HCT116 (cell line): ENCODE measurements around the gene SRRM1. TPM values are rescaled to one million over a fixed set of nuclear protein-coding genes. Genes with fewer than 3 reads are reported as not detected.

ENCODE experiments used
- ATAC-seq: fragments of 200-7000 bp; cut with Tn5 transposase; 2 replicates; pipeline ENCODE4 v1.9.1; 2020; ENCODE audit warnings: mild to moderate bottlenecking, moderate library complexity
- BruUV-seq: library from RNA; stranded (reverse); fragments of 400-500 nt; replicated peaks from 2 replicates; lab custom pipeline; 2021; lab: Mats Ljungman, UMichigan
- CTCF ChIA-PET: fragments of 300-600 bp; sonication (Branson Sonifier 250); formaldehyde crosslinking; loops from one replicate; lab custom pipeline; 2021; ENCODE audit warnings: antibody characterized with exemption; lab: Charles Lee
- POLR2A ChIA-PET: fragments of 300-600, 350-600 bp; sonication (Branson Sonifier 250); formaldehyde crosslinking; loops from one replicate; lab custom pipeline; 2021; ENCODE audit warnings: antibody characterized with exemption; lab: Charles Lee
- RAD21 ChIA-PET, 2 experiments: fragments of 300-600 bp; sonication (Branson Sonifier 250); formaldehyde crosslinking; loops; one replicate each; lab custom pipeline; 2023; ENCODE audit warnings: low total read pairs in 2 of 2; ENCODE audit not compliant: uncharacterized antibody in 2 of 2, unreplicated experiment in 2 of 2, low non-redundant PET in 1 of 2; lab: Charles Lee
- DNase-seq: peaks from one replicate; pipeline ENCODE4 v3.0.0-alpha.2; 2010; ENCODE audit warnings: low read depth, low spot score
- H2AFZ ChIP-seq: fragments of 200-600 bp; shearing (Covaris generic), sonication (generic); 2 replicates; pipeline ENCODE4 v1.6.1; 2017; ENCODE audit warnings: low read depth, mixed run types, mixed read lengths, antibody characterized with exemption, low read length; ENCODE audit not compliant: poor library complexity, severe bottlenecking
- H3K27ac ChIP-seq: 2 replicates; pipeline ENCODE4 v1.5.1; 2012; ENCODE audit warnings: low read depth, low read length
- H3K27me3 ChIP-seq: fragments of 200-600 bp; sonication (generic); 2 replicates; pipeline ENCODE4 v1.6.1; 2016; ENCODE audit warnings: mixed run types, low read length, mixed read lengths; ENCODE audit not compliant: insufficient read depth
- H3K36me3 ChIP-seq, 2 experiments: fragments of 200-500 bp in 1 of 2; fragments of 200-600 bp in 1 of 2; sonication (Bioruptor generic) in 1 of 2; sonication (generic) in 1 of 2; 2 replicates each; pipeline versions ENCODE4 v1.5.1 to v1.6.1; 2014 to 2016; ENCODE audit warnings: low read length in 2 of 2, inconsistent platforms in 1 of 2, mixed read lengths in 1 of 2, mixed run types in 1 of 2; ENCODE audit not compliant: insufficient read depth in 2 of 2, control insufficient read depth in 1 of 2
- H3K4me1 ChIP-seq, 2 experiments: fragments of 200-600 bp in 1 of 2; sonication (generic) in 1 of 2; 2 replicates each; pipeline versions ENCODE4 v1.5.1 to v1.6.1; 2012 to 2017; ENCODE audit warnings: low read length in 2 of 2, inconsistent platforms in 1 of 2, mild to moderate bottlenecking in 1 of 2, mixed read lengths in 1 of 2, mixed run types in 1 of 2, moderate library complexity in 1 of 2; ENCODE audit not compliant: insufficient read depth in 2 of 2, control insufficient read depth in 1 of 2
- H3K4me2 ChIP-seq: fragments of 200-600 bp; sonication (generic); 2 replicates; pipeline ENCODE4 v1.6.1; 2017; ENCODE audit warnings: mixed run types, low read length, mixed read lengths
- H3K4me3 ChIP-seq, 2 experiments: fragments of 200-600 bp in 1 of 2; sonication (generic) in 1 of 2; replicated peaks in 1 of 2; 2 replicates each; pipeline ENCODE4 v1.5.1; 2011 to 2016; ENCODE audit warnings: low read length in 2 of 2, control low read depth in 1 of 2, low read depth in 1 of 2, mild to moderate bottlenecking in 1 of 2, mixed read lengths in 1 of 2, mixed run types in 1 of 2
- H3K79me2 ChIP-seq: fragments of 200-600 bp; sonication (generic); 2 replicates; pipeline ENCODE4 v1.6.1; 2017; ENCODE audit warnings: mild to moderate bottlenecking, mixed run types, low read length, moderate library complexity, mixed read lengths; ENCODE audit not compliant: insufficient read depth
- H3K9ac ChIP-seq: fragments of 200-600 bp; sonication (generic); 2 replicates; pipeline ENCODE4 v1.6.1; 2016; ENCODE audit warnings: low read length, mixed read lengths
- H3K9me2 ChIP-seq: fragments of 200-600 bp; sonication (generic), shearing (Covaris generic); 2 replicates; pipeline ENCODE4 v1.6.1; 2017; ENCODE audit warnings: mixed run types, mild to moderate bottlenecking, moderate library complexity; ENCODE audit not compliant: insufficient read depth
- H3K9me3 ChIP-seq, 2 experiments: fragments of 200-500 bp in 1 of 2; fragments of 200-600 bp in 1 of 2; sonication (Bioruptor generic) in 1 of 2; sonication (generic) in 1 of 2; 2 replicates each; pipeline ENCODE4 v1.6.1; 2014 to 2017; ENCODE audit warnings: low read length in 2 of 2, mixed read lengths in 2 of 2, inconsistent platforms in 1 of 2, low read depth in 1 of 2, mild to moderate bottlenecking in 1 of 2, mixed run types in 1 of 2, moderate library complexity in 1 of 2; ENCODE audit not compliant: control insufficient read depth in 1 of 2, insufficient read depth in 1 of 2
- H4K20me1 ChIP-seq: fragments of 200-600 bp; sonication (generic), shearing (Covaris generic); 2 replicates; pipeline ENCODE4 v1.6.1; 2017; ENCODE audit warnings: mixed run types, mild to moderate bottlenecking, moderate library complexity; ENCODE audit not compliant: insufficient read depth
- CBX3 ChIP-seq: IDR thresholded peaks from 2 replicates; pipeline ENCODE4 v1.6.1; 2012; ENCODE audit warnings: low read depth
- CEBPB ChIP-seq: IDR thresholded peaks from 2 replicates; pipeline ENCODE4 v1.6.1; 2012; ENCODE audit warnings: low read depth
- EGR1 ChIP-seq: IDR thresholded peaks from 2 replicates; pipeline ENCODE4 v1.6.1; 2012; ENCODE audit warnings: low read depth
- ELF1 ChIP-seq: IDR thresholded peaks from 2 replicates; pipeline ENCODE4 v1.6.1; 2012; ENCODE audit warnings: low read depth, borderline replicate concordance
- JUND ChIP-seq: IDR thresholded peaks from 2 replicates; pipeline ENCODE4 v1.6.1; 2012
- POLR2AphosphoS5 ChIP-seq: IDR thresholded peaks from 2 replicates; pipeline ENCODE4 v1.6.1; 2011; ENCODE audit warnings: mild to moderate bottlenecking, low read depth, low read length, moderate library complexity
- RAD21 ChIP-seq: IDR thresholded peaks from 2 replicates; pipeline ENCODE4 v1.6.1; 2012; ENCODE audit warnings: low read depth, mild to moderate bottlenecking
- ZBTB33 ChIP-seq: IDR thresholded peaks from 2 replicates; pipeline ENCODE4 v1.6.1; 2011; ENCODE audit warnings: mild to moderate bottlenecking, low read length, moderate library complexity; ENCODE audit not compliant: insufficient replicate concordance; ENCODE audit errors: extremely low read depth
- ZNF274 ChIP-seq: fragments of 200-500 bp; sonication (Bioruptor generic); IDR thresholded peaks from 2 replicates; pipeline ENCODE4 v1.6.1; 2014; ENCODE audit warnings: mild to moderate bottlenecking, low read depth, low read length, inconsistent platforms
- intact Hi-C: fragments of 100-400 bp; cut with micrococcal nuclease; formaldehyde crosslinking; loops from 2 replicates; pipeline ENCODE4 v1.10.0; 2022
- total RNA-seq: library from RNA; stranded (reverse); gene quantifications from one replicate; pipeline ENCODE4 v1.2.1, GENCODE V29; 2021; ENCODE audit not compliant: unreplicated experiment
- TF ChIP-seq, protein P1 (sequence below), 3 experiments: fragments of 200-600 bp in 1 of 3; sonication (generic) in 1 of 3; IDR thresholded peaks in 2 of 3; conservative IDR thresholded peaks in 1 of 3; 2 replicates each; pipeline ENCODE4 v1.5.1; 2012 to 2017; ENCODE audit warnings: low read depth in 2 of 3, low read length in 2 of 3, antibody characterized with exemption in 1 of 3, borderline replicate concordance in 1 of 3, control low read depth in 1 of 3, mild to moderate bottlenecking in 1 of 3, mixed read lengths in 1 of 3, mixed run types in 1 of 3, moderate library complexity in 1 of 3; ENCODE audit not compliant: insufficient read depth in 1 of 3
- TF ChIP-seq, protein P2 (sequence below): IDR thresholded peaks from 2 replicates; pipeline ENCODE4 v1.6.1; 2012; ENCODE audit warnings: low read depth

Gene SRRM1
- total RNA-seq, 1 experiment from 2014 or later: 184 TPM

- TF ChIP-seq ZBTB33 (no peak), ZNF274 (no peak), RAD21 (no peak), CBX3 (no peak), EGR1 (no peak), ELF1 (no peak), POLR2AphosphoS5 (no peak), JUND (no peak)
- TF ChIP-seq, protein P1, sequence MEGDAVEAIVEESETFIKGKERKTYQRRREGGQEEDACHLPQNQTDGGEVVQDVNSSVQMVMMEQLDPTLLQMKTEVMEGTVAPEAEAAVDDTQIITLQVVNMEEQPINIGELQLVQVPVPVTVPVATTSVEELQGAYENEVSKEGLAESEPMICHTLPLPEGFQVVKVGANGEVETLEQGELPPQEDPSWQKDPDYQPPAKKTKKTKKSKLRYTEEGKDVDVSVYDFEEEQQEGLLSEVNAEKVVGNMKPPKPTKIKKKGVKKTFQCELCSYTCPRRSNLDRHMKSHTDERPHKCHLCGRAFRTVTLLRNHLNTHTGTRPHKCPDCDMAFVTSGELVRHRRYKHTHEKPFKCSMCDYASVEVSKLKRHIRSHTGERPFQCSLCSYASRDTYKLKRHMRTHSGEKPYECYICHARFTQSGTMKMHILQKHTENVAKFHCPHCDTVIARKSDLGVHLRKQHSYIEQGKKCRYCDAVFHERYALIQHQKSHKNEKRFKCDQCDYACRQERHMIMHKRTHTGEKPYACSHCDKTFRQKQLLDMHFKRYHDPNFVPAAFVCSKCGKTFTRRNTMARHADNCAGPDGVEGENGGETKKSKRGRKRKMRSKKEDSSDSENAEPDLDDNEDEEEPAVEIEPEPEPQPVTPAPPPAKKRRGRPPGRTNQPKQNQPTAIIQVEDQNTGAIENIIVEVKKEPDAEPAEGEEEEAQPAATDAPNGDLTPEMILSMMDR (IDR thresholded peaks at IDR 0.05 in 2 of 3, conservative IDR thresholded peaks at IDR 0.05 in 1 of 3; ENCODE audit: borderline replicate concordance in 1 of 3, insufficient read depth in 1 of 3, low read depth in 2 of 3, low read length in 2 of 3): no peak
- TF ChIP-seq, all 23 proteins: peak for 0
Measured at GRCh38 chr1:24648919-24649318, 5.8 kb downstream of the SRRM1 start (continued).

- Histone ChIP-seq H3K4me2 (no peak overlapping the region), H3K4me1 (no peaks in the 10 kb centered on the region), H4K20me1 (peaks cover 4% of the 10 kb centered on the region; the same call in 1 of the 2 replicates), H3K27me3 (no peaks in the 10 kb centered on the region), H2AFZ (no peak overlapping the region), H3K27ac (no peak overlapping the region), H3K9me3 (no peaks in the 10 kb centered on the region), H3K79me2 (peaks cover 97% of the 10 kb centered on the region), H3K9ac (no peak overlapping the region), H3K36me3 (peaks cover 92 to 95% of the 10 kb centered on the region in 2 experiments), H3K4me3 (no peak overlapping the region), H3K9me2 (no peaks in the 10 kb centered on the region)
- no peak for ATAC-seq
- CTCF ChIA-PET: no interaction called here
- TF ChIP-seq EGR1 (no peak), CBX3 (no peak), CEBPB (no peak), RAD21 (no peak), ELF1 (no peak)
- TF ChIP-seq, protein P2, sequence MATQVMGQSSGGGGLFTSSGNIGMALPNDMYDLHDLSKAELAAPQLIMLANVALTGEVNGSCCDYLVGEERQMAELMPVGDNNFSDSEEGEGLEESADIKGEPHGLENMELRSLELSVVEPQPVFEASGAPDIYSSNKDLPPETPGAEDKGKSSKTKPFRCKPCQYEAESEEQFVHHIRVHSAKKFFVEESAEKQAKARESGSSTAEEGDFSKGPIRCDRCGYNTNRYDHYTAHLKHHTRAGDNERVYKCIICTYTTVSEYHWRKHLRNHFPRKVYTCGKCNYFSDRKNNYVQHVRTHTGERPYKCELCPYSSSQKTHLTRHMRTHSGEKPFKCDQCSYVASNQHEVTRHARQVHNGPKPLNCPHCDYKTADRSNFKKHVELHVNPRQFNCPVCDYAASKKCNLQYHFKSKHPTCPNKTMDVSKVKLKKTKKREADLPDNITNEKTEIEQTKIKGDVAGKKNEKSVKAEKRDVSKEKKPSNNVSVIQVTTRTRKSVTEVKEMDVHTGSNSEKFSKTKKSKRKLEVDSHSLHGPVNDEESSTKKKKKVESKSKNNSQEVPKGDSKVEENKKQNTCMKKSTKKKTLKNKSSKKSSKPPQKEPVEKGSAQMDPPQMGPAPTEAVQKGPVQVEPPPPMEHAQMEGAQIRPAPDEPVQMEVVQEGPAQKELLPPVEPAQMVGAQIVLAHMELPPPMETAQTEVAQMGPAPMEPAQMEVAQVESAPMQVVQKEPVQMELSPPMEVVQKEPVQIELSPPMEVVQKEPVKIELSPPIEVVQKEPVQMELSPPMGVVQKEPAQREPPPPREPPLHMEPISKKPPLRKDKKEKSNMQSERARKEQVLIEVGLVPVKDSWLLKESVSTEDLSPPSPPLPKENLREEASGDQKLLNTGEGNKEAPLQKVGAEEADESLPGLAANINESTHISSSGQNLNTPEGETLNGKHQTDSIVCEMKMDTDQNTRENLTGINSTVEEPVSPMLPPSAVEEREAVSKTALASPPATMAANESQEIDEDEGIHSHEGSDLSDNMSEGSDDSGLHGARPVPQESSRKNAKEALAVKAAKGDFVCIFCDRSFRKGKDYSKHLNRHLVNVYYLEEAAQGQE: no peak
- POLR2A ChIA-PET: no interaction called here
- DNase-seq: no peak
- intact Hi-C loops: no loop called here
- RAD21 ChIA-PET: no interaction called here
- no TSS peak for BruUV-seq
Measured at GRCh38 chr1:24652382-24652781, 9.3 kb downstream of the SRRM1 start.
